CD4-positive, alpha-beta memory T cell (primary cell): Measurements from ENCODE around the gene LTBP2. TPM values are rescaled to one million over a fixed set of nuclear protein-coding genes. Genes with fewer than 3 reads are reported as not detected.

Experiments used
- CTCF ChIA-PET: fragments of 350-600 bp; sonication (Branson Sonifier 250); formaldehyde crosslinking; loops from one replicate; lab custom pipeline; 2021; ENCODE audit warnings: inconsistent platforms; ENCODE audit not compliant: partially characterized antibody; lab: Charles Lee
- POLR2A ChIA-PET: fragments of 350-600 bp; sonication (Branson Sonifier 250); formaldehyde crosslinking; loops from one replicate; lab custom pipeline; 2021; ENCODE audit not compliant: partially characterized antibody; lab: Charles Lee
- DNase-seq, 5 donors: peaks; one replicate each; pipeline versions ENCODE4 v3.0.0 to v3.0.0-alpha.2; 2020 to 2022; ENCODE audit warnings: mixed read lengths in 1 of 5
- H3K27ac ChIP-seq: one replicate; pipeline ENCODE4 v1.7.0; 2013; ENCODE audit warnings: low read depth, low read length
- H3K27me3 ChIP-seq: 2 replicates; pipeline ENCODE4 v1.7.0; 2013; ENCODE audit warnings: mild to moderate bottlenecking, low read length, moderate library complexity; ENCODE audit not compliant: insufficient read depth
- H3K36me3 ChIP-seq: 2 replicates; pipeline ENCODE4 v1.7.0; 2013; ENCODE audit warnings: mild to moderate bottlenecking, low read length, moderate library complexity; ENCODE audit not compliant: insufficient read depth
- H3K4me1 ChIP-seq: 2 replicates; pipeline ENCODE4 v1.7.0; 2013; ENCODE audit warnings: mild to moderate bottlenecking, low read length, moderate library complexity; ENCODE audit not compliant: insufficient read depth
- H3K4me3 ChIP-seq, 2 donors: one replicate each; pipeline ENCODE4 v1.7.0; 2013; ENCODE audit warnings: low read length in 2 of 2, mild to moderate bottlenecking in 1 of 2
- H3K9me3 ChIP-seq, 2 donors: one replicate each; pipeline ENCODE4 v1.7.0; 2013; ENCODE audit warnings: low read length in 2 of 2, control low read depth in 1 of 2; ENCODE audit not compliant: control insufficient read depth in 1 of 2
- H3K27ac Mint-ChIP-seq, 7 donors: one replicate each; pipeline ENCODE4 v1.8.0; 2020 to 2021; ENCODE audit warnings: mixed read lengths in 7 of 7, mild to moderate bottlenecking in 6 of 7, inconsistent platforms in 3 of 7, moderate library complexity in 3 of 7
- H3K27me3 Mint-ChIP-seq, 2 donors: one replicate each; pipeline ENCODE4 v1.8.0; 2020 to 2021; ENCODE audit warnings: mixed read lengths in 2 of 2
- H3K36me3 Mint-ChIP-seq, 2 donors: one replicate each; pipeline ENCODE4 v1.8.0; 2020 to 2021; ENCODE audit warnings: mixed read lengths in 2 of 2, inconsistent platforms in 1 of 2, mild to moderate bottlenecking in 1 of 2
- H3K4me1 Mint-ChIP-seq, 4 donors: one replicate each; pipeline ENCODE4 v1.8.0; 2020 to 2021; ENCODE audit warnings: mixed read lengths in 4 of 4, mild to moderate bottlenecking in 1 of 4
- H3K4me3 Mint-ChIP-seq, 8 donors: one replicate each; pipeline ENCODE4 v1.8.0; 2020 to 2021; ENCODE audit warnings: mixed read lengths in 8 of 8, mild to moderate bottlenecking in 7 of 8, moderate library complexity in 6 of 8, inconsistent platforms in 3 of 8
- H3K9me3 Mint-ChIP-seq, 8 donors: one replicate each; pipeline ENCODE4 v1.8.0; 2020 to 2021; ENCODE audit warnings: mixed read lengths in 8 of 8, mild to moderate bottlenecking in 5 of 8, inconsistent platforms in 3 of 8, moderate library complexity in 1 of 8
- intact Hi-C: fragments of 100-400 bp; cut with micrococcal nuclease; formaldehyde crosslinking; loops from one replicate; pipeline ENCODE4 v1.15.1; 2023
- polyA plus RNA-seq, 2 donors: library from polyadenylated mRNA; unstranded; fragments of 300-500 nt; fragmentation: Illumina TruSeq; gene quantifications; one replicate each; pipeline ENCODE4 v1.2.3, GENCODE V29; 2021
- total RNA-seq, 2 experiments: library from RNA; stranded (reverse); gene quantifications; one replicate each; pipeline ENCODE4 v1.2.3, GENCODE V29; 2021

LTBP2 gene
- total and polyA plus RNA-seq, 4 experiments from 2014 or later, result 0.11 to 0.44 (median 0.36) TPM

DNA sequence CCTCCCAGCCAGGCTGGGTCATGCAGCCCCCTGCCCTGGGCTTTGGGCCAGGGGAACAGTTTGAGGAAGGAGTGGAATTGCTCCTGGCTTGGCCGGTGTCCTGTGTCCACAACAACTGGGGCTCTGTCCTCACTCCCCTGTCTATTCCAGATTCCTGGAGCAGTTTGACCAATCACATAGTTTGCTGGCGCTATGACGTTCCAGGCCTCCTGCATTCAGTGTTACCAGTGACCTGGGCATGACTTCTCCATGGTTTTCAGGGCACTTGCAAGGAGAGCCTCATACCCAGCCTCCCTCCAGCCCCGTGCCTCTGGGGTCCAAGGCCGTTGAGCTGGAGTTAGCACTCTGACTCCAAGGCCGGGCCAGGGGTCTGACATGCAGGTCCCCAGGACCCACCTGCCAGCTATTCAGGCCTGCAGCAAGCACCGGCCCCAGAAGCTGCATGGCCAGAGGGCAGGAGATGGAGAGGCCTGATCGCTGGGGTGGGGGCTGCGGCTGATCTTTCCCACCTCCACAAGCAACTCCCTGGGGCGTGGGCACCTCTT, 84.2 kb downstream of the LTBP2 start:
- DNase-seq, result no peak
- Histone ChIP-seq H3K36me3 (no peaks in the 10 kb centered on the region), H3K4me1 (no peaks in the 10 kb centered on the region), H3K27ac (no peak overlapping the region), H3K9me3 (no peaks in the 10 kb centered on the region), H3K27me3 (no peaks in the 10 kb centered on the region), H3K4me3 (no peak overlapping the region)
- Mint-ChIP-seq H3K27ac (no peak overlapping the region), H3K4me3 (no peak overlapping the region), H3K4me1 (peaks cover 0 to 3% (median 0%) of the 10 kb centered on the region in 4 donors), H3K9me3 (no peaks in the 10 kb centered on the region), H3K27me3 (peaks cover 0 to 3% of the 10 kb centered on the region in 2 donors), H3K36me3 (no peaks in the 10 kb centered on the region)
- intact Hi-C loops, result no loop called here
- POLR2A ChIA-PET, result no interaction called here
- CTCF ChIA-PET, result no interaction called here

DNA sequence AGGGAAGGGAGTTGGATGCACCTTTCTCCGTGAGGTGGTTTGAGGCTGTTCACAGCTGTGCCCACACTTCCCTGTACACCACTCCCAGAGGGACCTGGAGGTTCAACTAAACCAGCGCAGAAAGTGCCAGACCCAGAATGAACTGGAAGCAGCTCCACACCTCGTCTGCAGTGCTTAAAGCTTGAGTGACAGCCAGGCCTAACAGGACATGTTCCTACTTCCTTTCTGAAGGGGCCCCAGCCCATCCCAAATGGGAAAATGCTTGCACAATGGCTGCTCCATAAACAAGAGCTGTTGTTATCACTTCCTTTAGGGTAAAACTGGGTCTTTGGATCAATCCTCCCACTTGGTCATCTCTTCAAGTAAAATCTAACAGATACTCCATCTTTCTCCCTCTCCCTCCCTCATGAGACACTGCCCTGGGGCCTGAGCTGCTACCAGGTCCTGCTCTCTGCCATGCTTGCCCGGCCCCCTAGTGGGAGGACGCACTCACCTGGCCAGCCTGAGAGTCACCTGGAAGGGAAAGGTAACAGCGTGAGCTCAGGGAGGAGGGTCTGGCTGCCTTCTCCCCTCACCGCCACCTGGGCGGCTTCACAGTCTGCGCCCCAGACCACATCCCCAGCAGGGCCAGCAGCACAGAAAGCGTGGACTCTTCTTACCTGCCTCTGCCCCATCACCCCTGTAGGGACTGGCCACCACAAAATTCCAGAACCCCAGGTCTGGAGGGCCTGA, 85.0 kb downstream of the LTBP2 start:
- Mint-ChIP-seq H3K27ac (no peak overlapping the region), H3K4me1 (peaks cover 0 to 3% (median 0%) of the 10 kb centered on the region in 4 donors), H3K36me3 (no peaks in the 10 kb centered on the region), H3K4me3 (no peak overlapping the region), H3K27me3 (peaks cover 0 to 3% of the 10 kb centered on the region in 2 donors), H3K9me3 (no peaks in the 10 kb centered on the region)
- CTCF ChIA-PET, result interaction anchor here (1.1 kb wide), 1 partner anchor 9 kb away, joined by 3 read pairs; no protein-coding TSS in a partner anchor
- Histone ChIP-seq H3K9me3 (no peaks in the 10 kb centered on the region), H3K36me3 (no peaks in the 10 kb centered on the region), H3K4me1 (no peaks in the 10 kb centered on the region), H3K27me3 (no peaks in the 10 kb centered on the region), H3K4me3 (no peak overlapping the region), H3K27ac (no peak overlapping the region)
- POLR2A ChIA-PET, result no interaction called here
- DNase-seq, result no peak
- intact Hi-C loops, result no loop called here

DNA sequence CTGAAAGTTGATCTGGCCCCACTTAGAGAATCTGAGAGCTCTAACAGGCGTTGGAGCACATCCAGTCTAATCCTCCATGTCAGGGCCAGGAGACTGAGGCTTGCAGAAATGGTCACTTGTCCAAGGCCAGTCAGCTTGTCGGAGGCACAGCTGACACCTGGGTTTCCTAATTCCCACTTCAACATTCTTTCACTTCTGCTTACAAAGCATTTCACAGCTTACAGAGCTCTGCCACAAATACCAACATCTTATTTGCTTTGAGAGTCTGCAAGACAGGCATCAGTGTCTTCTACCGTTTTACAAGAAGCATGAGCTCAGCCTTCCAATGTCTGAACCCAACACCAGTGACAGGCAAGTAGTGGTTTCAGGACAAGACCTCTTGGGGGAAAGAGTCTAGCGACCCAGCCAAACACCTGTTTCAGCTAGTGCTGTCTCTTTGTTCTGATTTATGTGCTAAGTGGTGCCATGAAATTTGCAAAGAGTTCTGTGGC, 86.6 kb downstream of the LTBP2 start:
- H3K27ac ChIP-seq, result no peak overlapping the region
- Mint-ChIP-seq H3K4me1 (peaks cover 0 to 3% (median 0%) of the 10 kb centered on the region in 4 donors), H3K4me3 (no peak overlapping the region), H3K9me3 (no peaks in the 10 kb centered on the region), H3K36me3 (no peaks in the 10 kb centered on the region), H3K27ac (peak overlapping the region in 1 of 7 donors; percentile 65), H3K27me3 (peaks cover 0 to 3% of the 10 kb centered on the region in 2 donors)
- H3K4me3 ChIP-seq, result no peak overlapping the region
- no peaks in the 10 kb centered on the region for H3K27me3 ChIP-seq
- H3K4me1 ChIP-seq, result no peaks in the 10 kb centered on the region
- no peaks in the 10 kb centered on the region for H3K36me3 ChIP-seq
- CTCF ChIA-PET, result interaction anchor here (1.1 kb wide), 1 partner anchor 12 kb away, joined by 3 read pairs; no protein-coding TSS in a partner anchor
- H3K9me3 ChIP-seq, result no peaks in the 10 kb centered on the region
- POLR2A ChIA-PET, result no interaction called here
- no peak for DNase-seq
- intact Hi-C loops, result no loop called here

DNA sequence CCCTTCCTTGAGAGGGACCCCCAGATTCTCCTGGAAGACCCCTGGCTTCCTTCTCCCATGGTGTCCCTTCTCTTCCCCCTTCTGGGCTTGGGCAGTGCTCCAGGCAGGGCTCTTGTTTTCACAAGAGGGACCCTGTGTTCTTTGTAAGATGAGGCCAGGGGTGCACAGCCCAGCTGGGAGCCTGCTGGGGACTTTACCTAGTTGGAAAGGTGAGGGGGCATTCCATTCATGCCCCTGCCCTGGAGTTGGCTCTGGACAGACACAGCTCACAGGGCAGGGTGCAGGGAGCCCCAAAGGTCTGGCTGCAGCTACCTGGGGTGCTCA, 87.3 kb downstream of the LTBP2 start:
- H3K27me3 ChIP-seq, result no peaks in the 10 kb centered on the region
- ChIA-PET CTCF (no interaction called here), POLR2A (no interaction called here)
- no peaks in the 10 kb centered on the region for H3K9me3 ChIP-seq
- no peak overlapping the region for H3K4me3 Mint-ChIP-seq
- peaks cover 0 to 3% (median 0%) of the 10 kb centered on the region in 4 donors for H3K4me1 Mint-ChIP-seq
- H3K27ac ChIP-seq, result no peak overlapping the region
- H3K4me3 ChIP-seq, result no peak overlapping the region
- H3K27ac Mint-ChIP-seq, result no peak overlapping the region
- no peaks in the 10 kb centered on the region for H3K4me1 ChIP-seq
- intact Hi-C loops, result no loop called here
- no peaks in the 10 kb centered on the region for H3K36me3 ChIP-seq
- peaks cover 0 to 3% of the 10 kb centered on the region in 2 donors for H3K27me3 Mint-ChIP-seq
- no peak for DNase-seq
- no peaks in the 10 kb centered on the region for H3K36me3 Mint-ChIP-seq
- H3K9me3 Mint-ChIP-seq, result no peaks in the 10 kb centered on the region

DNA sequence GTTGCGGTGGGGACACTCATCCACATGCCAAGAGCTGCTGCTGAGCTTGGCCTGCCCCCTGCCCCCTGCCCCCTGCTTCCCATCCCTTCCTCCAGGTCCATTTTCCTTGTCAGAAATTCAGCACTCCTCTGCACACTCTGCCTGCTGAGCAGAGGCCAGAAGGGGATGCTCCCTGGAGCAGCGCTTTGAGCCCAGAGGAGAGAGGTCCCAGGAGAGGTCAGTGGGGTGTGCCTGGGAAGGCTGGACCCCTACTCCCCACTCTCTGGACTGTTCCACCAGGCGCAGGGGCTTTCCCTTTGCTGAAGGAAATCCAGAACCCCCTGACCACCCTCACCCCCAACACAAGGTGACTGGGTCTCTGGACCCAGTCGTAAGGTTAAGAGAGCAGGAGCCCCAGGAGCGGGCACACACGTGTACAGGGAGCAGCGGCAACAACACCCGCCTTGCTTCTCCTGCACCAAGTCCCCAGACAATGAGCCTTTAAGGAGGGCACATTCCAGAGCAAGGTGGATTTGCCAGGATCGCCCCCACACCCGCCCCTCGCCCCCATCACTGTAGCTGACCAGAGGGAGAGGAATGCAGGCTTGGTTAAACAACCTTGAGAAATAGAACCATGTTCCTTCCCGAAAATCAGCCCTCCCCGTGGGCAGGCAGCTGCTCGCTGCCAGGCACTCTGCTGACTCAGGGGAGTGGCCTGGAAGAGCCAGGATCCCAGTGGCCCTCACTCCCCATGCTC, 87.8 kb downstream of the LTBP2 start:
- no peak overlapping the region for H3K27ac ChIP-seq
- CTCF ChIA-PET, result no interaction called here
- H3K36me3 ChIP-seq, result no peaks in the 10 kb centered on the region
- H3K9me3 Mint-ChIP-seq, result no peaks in the 10 kb centered on the region
- POLR2A ChIA-PET, result no interaction called here
- H3K4me1 Mint-ChIP-seq, result peaks cover 0 to 3% (median 0%) of the 10 kb centered on the region in 4 donors
- H3K4me3 Mint-ChIP-seq, result no peak overlapping the region
- no peak overlapping the region for H3K27ac Mint-ChIP-seq
- H3K36me3 Mint-ChIP-seq, result no peaks in the 10 kb centered on the region
- no peaks in the 10 kb centered on the region for H3K27me3 ChIP-seq
- H3K4me3 ChIP-seq, result no peak overlapping the region
- H3K27me3 Mint-ChIP-seq, result peaks cover 0 to 3% of the 10 kb centered on the region in 2 donors
- H3K4me1 ChIP-seq, result no peaks in the 10 kb centered on the region
- intact Hi-C loops, result no loop called here
- no peaks in the 10 kb centered on the region for H3K9me3 ChIP-seq
- no peak for DNase-seq

DNA sequence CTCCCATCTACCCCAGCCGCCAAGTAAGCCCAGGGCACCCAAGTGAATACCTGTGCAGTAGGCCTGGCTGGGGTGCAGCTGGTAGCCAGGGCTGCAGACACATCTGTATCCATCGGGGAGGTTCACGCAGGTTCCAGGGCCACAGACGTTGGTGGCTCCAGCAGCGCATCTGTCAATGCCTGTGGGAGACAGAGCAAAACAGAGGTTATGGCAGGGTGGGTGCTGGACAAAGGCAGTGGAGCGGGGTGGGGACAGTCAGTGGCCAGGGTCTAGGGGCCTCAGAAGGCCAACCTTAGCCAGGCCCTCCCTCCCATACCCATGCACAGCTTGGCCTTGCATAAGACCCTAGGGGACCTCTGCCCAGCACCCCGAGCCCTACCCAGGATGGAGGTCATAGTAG, 89.3 kb downstream of the LTBP2 start:
- DNase-seq, result no peak
- no peaks in the 10 kb centered on the region for H3K9me3 ChIP-seq
- ChIA-PET POLR2A (no interaction called here), CTCF (no interaction called here)
- H3K36me3 Mint-ChIP-seq, result no peaks in the 10 kb centered on the region
- H3K4me1 Mint-ChIP-seq, result peaks cover 0 to 3% (median 0%) of the 10 kb centered on the region in 4 donors
- no peaks in the 10 kb centered on the region for H3K9me3 Mint-ChIP-seq
- no peak overlapping the region for H3K27ac Mint-ChIP-seq
- no peaks in the 10 kb centered on the region for H3K4me1 ChIP-seq
- intact Hi-C loops, result no loop called here
- H3K27ac ChIP-seq, result no peak overlapping the region
- no peak overlapping the region for H3K4me3 ChIP-seq
- H3K36me3 ChIP-seq, result no peaks in the 10 kb centered on the region
- peaks cover 0 to 3% of the 10 kb centered on the region in 2 donors for H3K27me3 Mint-ChIP-seq
- H3K4me3 Mint-ChIP-seq, result no peak overlapping the region
- no peaks in the 10 kb centered on the region for H3K27me3 ChIP-seq

DNA sequence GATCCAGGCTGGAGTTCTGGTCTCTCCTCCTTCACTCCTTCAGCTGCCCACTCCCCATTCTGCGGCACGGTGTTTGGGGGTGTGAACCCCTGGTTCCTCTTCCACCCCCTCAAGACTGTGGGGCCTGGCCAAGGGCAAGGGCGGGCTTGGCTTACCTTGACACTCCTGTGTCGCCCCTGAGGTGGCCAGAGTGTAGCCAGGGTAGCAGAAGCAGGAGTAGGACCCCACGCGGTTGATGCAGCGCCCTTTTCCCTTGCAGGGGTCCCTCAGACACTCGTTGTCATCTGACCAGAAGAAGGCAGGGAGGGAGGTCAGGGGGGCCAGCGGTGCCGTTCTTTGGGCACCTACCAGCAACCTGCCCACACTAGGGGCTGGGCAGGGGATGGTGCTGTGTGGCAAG, 90.3 kb downstream of the LTBP2 start:
- ChIA-PET CTCF (no interaction called here), POLR2A (no interaction called here)
- intact Hi-C loops, result no loop called here
- no peak for DNase-seq
- Histone ChIP-seq H3K36me3 (no peaks in the 10 kb centered on the region), H3K9me3 (no peaks in the 10 kb centered on the region), H3K4me1 (no peaks in the 10 kb centered on the region), H3K27me3 (no peaks in the 10 kb centered on the region), H3K27ac (no peak overlapping the region), H3K4me3 (no peak overlapping the region)
- Mint-ChIP-seq H3K9me3 (no peaks in the 10 kb centered on the region), H3K27ac (no peak overlapping the region), H3K4me3 (no peak overlapping the region), H3K27me3 (peaks cover 0 to 3% of the 10 kb centered on the region in 2 donors), H3K4me1 (peaks cover 0 to 3% (median 0%) of the 10 kb centered on the region in 4 donors), H3K36me3 (no peaks in the 10 kb centered on the region)
